Ishikawa (cell line): Measurements from ENCODE around the gene DENND1A.

Experiments used
- CEBPB ChIP-seq: IDR thresholded peaks from 2 replicates; pipeline ENCODE4 v1.6.1; 2012
- EGR1 ChIP-seq: IDR thresholded peaks from 2 replicates; pipeline ENCODE4 v1.6.1; 2012
- EP300 ChIP-seq: IDR thresholded peaks from 2 replicates; pipeline ENCODE4 v1.6.1; 2012; ENCODE audit warnings: borderline replicate concordance
- MAX ChIP-seq: IDR thresholded peaks from 2 replicates; pipeline ENCODE4 v1.6.1; 2012
- RAD21 ChIP-seq: IDR thresholded peaks from 2 replicates; pipeline ENCODE4 v1.6.1; 2012; ENCODE audit warnings: low read depth
- REST ChIP-seq: IDR thresholded peaks from 2 replicates; pipeline ENCODE4 v1.6.1; 2012; ENCODE audit warnings: low read depth, mild to moderate bottlenecking
- TAF1 ChIP-seq: IDR thresholded peaks from 2 replicates; pipeline ENCODE4 v1.6.1; 2012; ENCODE audit warnings: low read depth, mild to moderate bottlenecking
- TCF12 ChIP-seq: IDR thresholded peaks from 2 replicates; pipeline ENCODE4 v1.6.1; 2012; ENCODE audit warnings: low read depth
- TEAD4 ChIP-seq: IDR thresholded peaks from 2 replicates; pipeline ENCODE4 v1.6.1; 2012
- USF1 ChIP-seq: IDR thresholded peaks from 2 replicates; pipeline ENCODE4 v1.6.1; 2012
- YY1 ChIP-seq: IDR thresholded peaks from 2 replicates; pipeline ENCODE4 v1.6.1; 2012; ENCODE audit warnings: low read depth

- TF ChIP-seq MAX (no peak), TAF1 (no peak), REST (no peak), YY1 (no peak), EP300 (no peak), TCF12 (no peak), CEBPB (no peak), RAD21 (no peak), TEAD4 (no peak), EGR1 (no peak), USF1 (no peak)
Measured at GRCh38 chr9:123382653-123383511, 547.0 kb downstream of the DENND1A start.
